Ectodermal cell (in vitro differentiated cells): Measurements from ENCODE around the gene MYO1A.
"Not testable (repeated sequence)": the region's sequence is repeated elsewhere in the genome, so short reads cannot be mapped to it uniquely, and the experiment has no call there.

Experiments used
- H3K27ac ChIP-seq: 2 replicates; pipeline ENCODE4 v1.7.0; 2013; ENCODE audit warnings: mild to moderate bottlenecking, low read depth, low read length; ENCODE audit not compliant: insufficient read depth, poor library complexity, severe bottlenecking
- H3K27me3 ChIP-seq: 2 replicates; pipeline ENCODE4 v1.7.0; 2013; ENCODE audit warnings: mild to moderate bottlenecking, low read length; ENCODE audit not compliant: insufficient read depth, control insufficient read depth, poor library complexity, severe bottlenecking
- H3K36me3 ChIP-seq: one replicate; pipeline ENCODE4 v1.7.0; 2013; ENCODE audit warnings: low read length; ENCODE audit not compliant: control insufficient read depth, insufficient read depth
- H3K4me1 ChIP-seq: one replicate; pipeline ENCODE4 v1.7.0; 2013; ENCODE audit warnings: low read length; ENCODE audit not compliant: control insufficient read depth, insufficient read depth
- H3K4me3 ChIP-seq: 2 replicates; pipeline ENCODE4 v1.7.0; 2013; ENCODE audit warnings: low read depth, low read length, control low read depth; ENCODE audit not compliant: insufficient read depth
- H3K9me3 ChIP-seq: 2 replicates; pipeline ENCODE4 v1.7.0; 2013; ENCODE audit warnings: mild to moderate bottlenecking, low read length, moderate library complexity; ENCODE audit not compliant: control insufficient read depth
- WGBS, 2 experiments: methylation state at CpG; one replicate each; pipeline ENCODE4 v1.1.7; 2013; ENCODE audit warnings: missing lambda C conversion rate in 2 of 2; 5-methylcytosine and 5-hydroxymethylcytosine counted together

The MYO1A gene

GRCh38 chr12:57033431-57033830 is 16.5 kb downstream of the MYO1A start:
- H3K27ac ChIP-seq: no peak overlapping the region
- 88 to 92% methylated on average over 3 of the region's 3 CpGs for WGBS, 2 experiments
- H3K4me3 ChIP-seq: no peak overlapping the region
- H3K4me1 ChIP-seq: no peaks in the 10 kb centered on the region
- H3K27me3 ChIP-seq: no peaks in the 10 kb centered on the region
- H3K36me3 ChIP-seq: no peaks in the 10 kb centered on the region
- H3K9me3 ChIP-seq: no peaks in the 10 kb centered on the region

- WGBS, 2 experiments: 83 to 85% methylated on average over 7 of the region's 7 CpGs
- H3K9me3 ChIP-seq: no peaks in the 10 kb centered on the region
- no peaks in the 10 kb centered on the region for H3K36me3 ChIP-seq
- no peaks in the 10 kb centered on the region for H3K4me1 ChIP-seq
- no peak overlapping the region for H3K4me3 ChIP-seq
- H3K27ac ChIP-seq: no peak overlapping the region
- no peaks in the 10 kb centered on the region for H3K27me3 ChIP-seq
These were observed 18.1 kb downstream of the MYO1A start for GRCh38 chr12:57031789-57032188.

GRCh38 chr12:57031138-57031725 is 18.7 kb downstream of the MYO1A start:
- H3K27ac ChIP-seq: no peak overlapping the region
- H3K27me3 ChIP-seq: no peaks in the 10 kb centered on the region
- no peaks in the 10 kb centered on the region for H3K4me1 ChIP-seq
- no peaks in the 10 kb centered on the region for H3K9me3 ChIP-seq
- H3K36me3 ChIP-seq: no peaks in the 10 kb centered on the region
- 54 to 59% methylated on average over 2 of the region's 2 CpGs for WGBS, 2 experiments
- no peak overlapping the region for H3K4me3 ChIP-seq

- 92 to 94% methylated on average over 7 of the region's 7 CpGs for WGBS, 2 experiments
- Histone ChIP-seq H3K36me3 (no peaks in the 10 kb centered on the region), H3K4me3 (no peak overlapping the region), H3K4me1 (no peaks in the 10 kb centered on the region), H3K27me3 (no peaks in the 10 kb centered on the region), H3K27ac (no peak overlapping the region), H3K9me3 (no peaks in the 10 kb centered on the region)
These were observed 20.5 kb downstream of the MYO1A start for GRCh38 chr12:57029457-57029856.

- H3K27me3 ChIP-seq: no peaks in the 10 kb centered on the region
- H3K4me3 ChIP-seq: no peak overlapping the region
- 88 to 89% methylated on average over 5 of the region's 5 CpGs for WGBS, 2 experiments
- H3K36me3 ChIP-seq: no peaks in the 10 kb centered on the region
- no peaks in the 10 kb centered on the region for H3K9me3 ChIP-seq
- no peaks in the 10 kb centered on the region for H3K4me1 ChIP-seq
- H3K27ac ChIP-seq: no peak overlapping the region
These were observed 22.1 kb downstream of the MYO1A start for GRCh38 chr12:57027805-57028153.

- no peak overlapping the region for H3K4me3 ChIP-seq
- H3K36me3 ChIP-seq: no peaks in the 10 kb centered on the region
- H3K9me3 ChIP-seq: no peaks in the 10 kb centered on the region
- H3K4me1 ChIP-seq: no peaks in the 10 kb centered on the region
- 78 to 83% methylated on average over 13 of the region's 13 CpGs for WGBS, 2 experiments
- H3K27ac ChIP-seq: no peak overlapping the region
- no peaks in the 10 kb centered on the region for H3K27me3 ChIP-seq
These were observed 22.7 kb downstream of the MYO1A start for GRCh38 chr12:57027011-57027804.

- 91 to 92% methylated on average over 2 of the region's 2 CpGs for WGBS, 2 experiments
- no peaks in the 10 kb centered on the region for H3K27me3 ChIP-seq
- H3K4me3 ChIP-seq: no peak overlapping the region
- H3K4me1 ChIP-seq: no peaks in the 10 kb centered on the region
- H3K36me3 ChIP-seq: no peaks in the 10 kb centered on the region
- no peaks in the 10 kb centered on the region for H3K9me3 ChIP-seq
- no peak overlapping the region for H3K27ac ChIP-seq
These were observed 24.7 kb downstream of the MYO1A start for GRCh38 chr12:57025196-57025595.

- not testable (repeated sequence) for H3K36me3 ChIP-seq, H3K9me3 ChIP-seq, H3K4me3 ChIP-seq, H3K4me1 ChIP-seq, H3K27me3 ChIP-seq, H3K27ac ChIP-seq
- 89 to 95% methylated on average over 5 of the region's 5 CpGs for WGBS, 2 experiments
These were observed 27.6 kb downstream of the MYO1A start for GRCh38 chr12:57022324-57022723.

GRCh38 chr12:57019983-57020719 is 29.8 kb downstream of the MYO1A start:
- no peaks in the 10 kb centered on the region for H3K4me1 ChIP-seq
- no peaks in the 10 kb centered on the region for H3K36me3 ChIP-seq
- H3K27me3 ChIP-seq: no peaks in the 10 kb centered on the region
- no peak overlapping the region for H3K27ac ChIP-seq
- H3K9me3 ChIP-seq: no peaks in the 10 kb centered on the region
- H3K4me3 ChIP-seq: no peak overlapping the region
- WGBS, 2 experiments: 87 to 92% methylated on average over 9 of the region's 9 CpGs

GRCh38 chr12:57018906-57019305 is 31.0 kb downstream of the MYO1A start:
- WGBS, 2 experiments: 94 to 100% methylated on average over 1 of the region's 1 CpG
- no peak overlapping the region for H3K4me3 ChIP-seq
- H3K36me3 ChIP-seq: no peaks in the 10 kb centered on the region
- H3K27me3 ChIP-seq: no peaks in the 10 kb centered on the region
- no peak overlapping the region for H3K27ac ChIP-seq
- H3K9me3 ChIP-seq: no peaks in the 10 kb centered on the region
- no peaks in the 10 kb centered on the region for H3K4me1 ChIP-seq
